Neutrophil (primary cell): Measurements from ENCODE around the gene DNAJA4.

ENCODE experiments used
- H3K27ac ChIP-seq: fragments of 200-600 bp; sonication (generic); 2 replicates; pipeline ENCODE4 v1.5.1; 2016; ENCODE audit warnings: mild to moderate bottlenecking, moderate library complexity
- H3K27me3 ChIP-seq: fragments of 200-600 bp; sonication (generic); 2 replicates; pipeline ENCODE4 v1.6.0; 2016; ENCODE audit warnings: mild to moderate bottlenecking
- H3K36me3 ChIP-seq: fragments of 200-600 bp; sonication (generic); 2 replicates; pipeline ENCODE4 v1.5.1; 2017
- H3K4me1 ChIP-seq, 2 experiments: fragments of 200-600 bp in 1 of 2; sonication (generic) in 1 of 2; 1 replicate in 1 of 2; 2 replicates in 1 of 2; pipeline versions ENCODE4 v1.5.1 to v1.6.1; 2013 to 2016; ENCODE audit warnings: low read depth in 1 of 2, low read length in 1 of 2, mild to moderate bottlenecking in 1 of 2, moderate library complexity in 1 of 2; ENCODE audit not compliant: control insufficient read depth in 1 of 2, insufficient read depth in 1 of 2
- H3K4me3 ChIP-seq, 2 experiments: fragments of 200-600 bp in 1 of 2; sonication (generic) in 1 of 2; 1 replicate in 1 of 2; 2 replicates in 1 of 2; pipeline ENCODE4 v1.5.1; 2013 to 2016; ENCODE audit warnings: low read depth in 1 of 2, low read length in 1 of 2, mild to moderate bottlenecking in 1 of 2, moderate library complexity in 1 of 2
- H3K9me3 ChIP-seq: fragments of 200-600 bp; sonication (generic); 2 replicates; pipeline ENCODE4 v1.5.1; 2016
- TF ChIP-seq, protein P1 (sequence below): fragments of 200-600 bp; sonication (generic); IDR thresholded peaks from 2 replicates; pipeline ENCODE4 v1.5.1; 2016; ENCODE audit warnings: antibody characterized with exemption

The DNAJA4 gene

DNA sequence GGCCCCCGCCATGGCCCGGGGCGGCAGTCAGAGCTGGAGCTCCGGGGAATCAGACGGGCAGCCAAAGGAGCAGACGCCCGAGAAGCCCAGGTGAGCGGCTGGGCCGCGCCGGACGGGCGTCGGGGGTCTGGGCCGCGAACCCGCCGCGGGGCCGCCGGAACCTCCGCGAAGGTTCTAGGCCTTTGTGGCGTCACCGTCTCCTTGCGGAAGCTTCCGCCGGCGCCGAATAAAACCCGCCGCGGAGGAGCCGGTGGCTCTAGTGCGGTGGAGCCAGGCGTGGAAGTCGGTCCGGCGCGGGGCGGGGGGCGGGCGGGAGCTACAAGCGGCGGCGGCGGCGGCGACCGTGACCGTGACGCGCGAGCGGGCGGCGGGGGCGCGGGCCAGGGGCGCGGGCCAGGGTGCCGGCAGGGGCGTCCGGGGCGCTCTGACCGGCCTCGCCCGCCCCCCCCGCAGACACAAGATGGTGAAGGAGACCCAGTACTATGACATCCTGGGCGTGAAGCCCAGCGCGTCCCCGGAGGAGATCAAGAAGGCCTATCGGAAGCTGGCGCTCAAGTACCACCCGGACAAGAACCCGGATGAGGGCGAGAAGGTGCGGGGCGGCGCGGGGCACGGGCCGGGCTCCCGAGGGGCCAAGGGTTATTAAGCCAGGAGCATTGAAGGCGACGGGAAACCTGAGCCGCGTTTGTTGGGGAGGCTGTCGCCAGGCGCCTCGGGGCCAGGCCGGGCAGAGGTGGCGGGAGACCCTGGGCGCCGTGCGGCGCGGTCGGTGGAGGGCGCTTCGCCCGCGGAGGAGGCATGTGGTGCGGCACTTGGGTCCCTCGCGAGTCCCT, at the start of gene DNAJA4:
Gene DNAJA4, plus strand, starts transcription at position 259 of the 833 bp plus-strand sequence. Its CDS starts 202 bp downstream, at position 461.
- Histone ChIP-seq H3K27ac (no peak within 1 kb of the TSS), H3K4me3 (peak within 1 kb of the TSS; percentile 53 to 63), H3K36me3 (no peaks in the 10 kb centered on the region), H3K9me3 (no peaks in the 10 kb centered on the region), H3K27me3 (peaks cover 11% of the 10 kb centered on the region), H3K4me1 (peaks cover 10 to 14% of the 10 kb centered on the region in 2 experiments)
- TF ChIP-seq, protein P1, sequence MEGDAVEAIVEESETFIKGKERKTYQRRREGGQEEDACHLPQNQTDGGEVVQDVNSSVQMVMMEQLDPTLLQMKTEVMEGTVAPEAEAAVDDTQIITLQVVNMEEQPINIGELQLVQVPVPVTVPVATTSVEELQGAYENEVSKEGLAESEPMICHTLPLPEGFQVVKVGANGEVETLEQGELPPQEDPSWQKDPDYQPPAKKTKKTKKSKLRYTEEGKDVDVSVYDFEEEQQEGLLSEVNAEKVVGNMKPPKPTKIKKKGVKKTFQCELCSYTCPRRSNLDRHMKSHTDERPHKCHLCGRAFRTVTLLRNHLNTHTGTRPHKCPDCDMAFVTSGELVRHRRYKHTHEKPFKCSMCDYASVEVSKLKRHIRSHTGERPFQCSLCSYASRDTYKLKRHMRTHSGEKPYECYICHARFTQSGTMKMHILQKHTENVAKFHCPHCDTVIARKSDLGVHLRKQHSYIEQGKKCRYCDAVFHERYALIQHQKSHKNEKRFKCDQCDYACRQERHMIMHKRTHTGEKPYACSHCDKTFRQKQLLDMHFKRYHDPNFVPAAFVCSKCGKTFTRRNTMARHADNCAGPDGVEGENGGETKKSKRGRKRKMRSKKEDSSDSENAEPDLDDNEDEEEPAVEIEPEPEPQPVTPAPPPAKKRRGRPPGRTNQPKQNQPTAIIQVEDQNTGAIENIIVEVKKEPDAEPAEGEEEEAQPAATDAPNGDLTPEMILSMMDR, result no peak

DNA sequence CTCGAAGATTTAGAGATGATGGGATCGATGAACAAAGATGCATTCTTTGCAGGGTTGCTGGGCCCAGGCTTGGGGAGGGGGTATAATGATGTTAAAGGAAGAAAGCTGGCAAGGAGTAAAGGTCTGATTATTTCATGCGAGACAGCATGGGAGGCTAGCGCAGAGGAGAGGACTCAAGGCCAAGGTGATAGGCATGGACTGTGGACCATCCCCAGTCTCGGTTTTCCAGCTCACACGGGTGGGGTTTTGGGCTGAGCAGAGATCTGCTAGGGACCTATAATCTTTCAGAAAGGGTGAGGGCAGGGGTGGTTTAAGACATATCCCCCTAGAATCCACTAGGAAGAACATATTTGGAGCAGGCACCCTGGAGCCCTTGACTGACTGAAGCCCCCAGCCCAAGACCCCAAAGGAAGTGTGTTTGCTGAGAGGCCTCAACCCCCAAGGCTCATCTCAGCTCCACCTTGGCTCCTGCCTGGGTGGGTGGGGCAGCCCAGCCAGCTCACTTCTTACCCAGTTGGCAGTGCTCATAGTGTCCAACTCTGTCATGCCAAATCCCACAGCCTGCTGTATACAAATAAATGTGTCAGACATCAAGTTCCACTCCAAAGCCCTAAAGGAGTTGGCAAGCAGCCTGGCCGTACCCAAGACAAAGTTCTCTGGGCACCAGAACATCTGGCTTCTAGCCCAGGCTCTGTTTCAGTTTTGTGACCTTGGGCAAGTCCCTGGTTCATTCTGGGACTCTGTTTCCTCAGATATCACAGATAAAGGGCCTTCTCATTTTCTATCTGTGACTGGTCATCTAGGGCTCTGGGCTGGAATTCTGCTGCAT, 47.9 kb upstream of the DNAJA4 start:
- Histone ChIP-seq H3K27me3 (no peaks in the 10 kb centered on the region), H3K36me3 (no peaks in the 10 kb centered on the region), H3K9me3 (no peaks in the 10 kb centered on the region), H3K4me1 (no peaks in the 10 kb centered on the region), H3K4me3 (no peak overlapping the region), H3K27ac (no peak overlapping the region)
- TF ChIP-seq, protein P1, result no peak

DNA sequence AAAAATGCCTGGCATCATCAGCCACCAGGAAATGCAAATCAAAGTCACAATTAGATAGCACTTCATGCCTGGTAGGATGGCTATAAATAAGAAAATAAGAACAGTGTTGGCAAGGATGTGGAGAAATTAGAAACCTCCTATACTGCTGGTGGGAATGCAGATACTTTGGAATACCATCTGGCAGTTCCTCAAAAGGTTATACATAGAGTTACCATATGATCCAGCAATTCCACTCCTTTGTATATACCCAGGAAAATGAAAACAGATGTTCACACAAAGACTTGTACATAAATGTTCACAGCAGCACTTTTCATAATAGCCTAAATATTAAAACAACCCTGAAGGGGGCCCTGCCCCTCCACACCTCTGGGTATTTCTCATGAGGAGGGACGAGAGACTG, 43.6 kb upstream of the DNAJA4 start:
- Histone ChIP-seq H3K4me3 (no peak overlapping the region), H3K9me3 (no peaks in the 10 kb centered on the region), H3K27ac (no peak overlapping the region), H3K36me3 (no peaks in the 10 kb centered on the region), H3K4me1 (no peaks in the 10 kb centered on the region), H3K27me3 (no peaks in the 10 kb centered on the region)
- TF ChIP-seq, protein P1, result no peak

DNA sequence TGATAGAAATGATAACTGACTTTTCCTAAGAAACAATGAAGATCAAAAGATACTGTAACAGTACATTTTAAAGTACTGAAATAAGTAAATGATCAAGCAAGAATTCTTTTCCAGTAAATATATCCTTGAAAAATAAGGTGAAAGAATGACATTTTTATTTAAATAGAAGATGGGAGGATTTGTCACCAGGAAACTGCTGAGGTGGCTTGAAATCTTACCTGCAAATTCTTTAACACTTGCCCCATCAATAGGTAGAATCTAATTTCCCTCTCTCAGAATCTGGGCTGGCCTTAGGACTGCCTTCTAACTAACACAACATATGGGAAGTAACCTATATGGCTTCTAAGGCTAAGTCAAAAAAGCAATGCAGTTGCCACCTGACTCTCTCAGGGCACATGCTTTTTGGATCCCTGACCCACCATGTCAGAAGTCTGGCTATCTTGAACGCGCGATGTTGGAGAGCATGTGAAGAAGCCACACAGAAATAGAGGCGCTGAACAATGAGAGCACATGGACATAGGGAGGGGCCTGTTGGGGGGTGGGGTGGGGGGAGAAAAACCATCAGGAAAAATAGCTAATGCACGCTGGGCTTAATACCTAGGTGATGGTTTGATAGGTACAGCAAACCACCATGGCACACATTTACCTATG, 41.5 kb upstream of the DNAJA4 start:
- H3K27me3 ChIP-seq, result no peaks in the 10 kb centered on the region
- no peaks in the 10 kb centered on the region for H3K9me3 ChIP-seq
- no peak overlapping the region for H3K27ac ChIP-seq
- no peaks in the 10 kb centered on the region for H3K4me1 ChIP-seq
- H3K4me3 ChIP-seq, result no peak overlapping the region
- H3K36me3 ChIP-seq, result no peaks in the 10 kb centered on the region
- TF ChIP-seq, protein P1, result no peak

DNA sequence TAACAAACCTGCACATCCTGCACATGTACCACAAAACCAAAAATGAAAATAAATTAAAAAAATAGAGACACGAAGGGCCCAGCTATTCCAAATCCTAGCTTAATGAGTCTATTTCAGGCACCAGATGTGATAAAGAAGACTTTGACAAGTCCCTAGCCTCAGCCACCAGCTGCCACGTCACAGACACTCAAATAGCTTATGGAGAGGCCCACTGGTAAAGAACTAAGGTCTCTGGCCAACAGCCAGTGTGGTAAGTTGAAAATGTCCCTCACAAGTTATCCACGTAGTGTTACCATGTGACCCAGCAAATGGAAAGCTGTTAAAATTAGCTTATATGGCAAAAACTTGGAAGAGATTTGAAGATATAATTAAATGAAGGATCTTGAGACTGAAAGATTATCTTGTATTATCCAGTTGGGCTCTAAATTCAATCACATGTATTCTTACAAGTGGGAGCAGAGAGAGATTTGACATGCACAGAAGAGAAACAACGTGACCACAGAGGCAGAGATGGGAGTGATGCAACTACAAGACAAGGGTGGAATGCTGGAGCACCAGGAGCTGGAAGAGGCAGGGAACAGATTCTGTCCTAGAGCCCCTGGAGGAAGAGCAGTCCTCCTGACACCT, 40.9 kb upstream of the DNAJA4 start:
- no peaks in the 10 kb centered on the region for H3K4me1 ChIP-seq
- H3K27me3 ChIP-seq, result no peaks in the 10 kb centered on the region
- H3K4me3 ChIP-seq, result no peak overlapping the region
- TF ChIP-seq, protein P1, result no peak
- no peaks in the 10 kb centered on the region for H3K36me3 ChIP-seq
- H3K9me3 ChIP-seq, result no peaks in the 10 kb centered on the region
- H3K27ac ChIP-seq, result no peak overlapping the region
